NCI-H748 (cell line): Measurements from ENCODE around the gene TDRD10.

Source experiments
- DNase-seq: peaks from one replicate; lab custom pipeline; 2025; ENCODE audit not compliant: unreplicated experiment; lab: John Stamatoyannopoulos, UW

Gene TDRD10

GRCh38 chr1:154552036-154552435 lies 50.0 kb downstream of the TDRD10 start:
- no peak for DNase-seq

- DNase-seq: no peak
Measured at GRCh38 chr1:154553056-154554030, 51.3 kb downstream of the TDRD10 start.

GRCh38 chr1:154556422-154556821 lies 54.4 kb downstream of the TDRD10 start:
- no peak for DNase-seq

- DNase-seq: no peak
Measured at GRCh38 chr1:154557248-154557938, 55.4 kb downstream of the TDRD10 start.

- DNase-seq: peak; percentile 56
Measured at GRCh38 chr1:154557939-154558719, 56.1 kb downstream of the TDRD10 start, which contains the start of gene UBE2Q1. Gene UBE2Q1 (minus strand): TSS chr1:154558662. CDS start chr1:154558553, 109 bp downstream.

GRCh38 chr1:154558720-154559465 lies 56.9 kb downstream of the TDRD10 start:
- peak; percentile 99 for DNase-seq

- DNase-seq: peak; percentile 94
Measured at GRCh38 chr1:154559466-154560044, 57.5 kb downstream of the TDRD10 start.

GRCh38 chr1:154565876-154566275 lies 63.9 kb downstream of the TDRD10 start:
- DNase-seq: no peak

GRCh38 chr1:154567386-154568156 lies 65.6 kb downstream of the TDRD10 start, which contains the start of gene CHRNB2:
Gene CHRNB2 (plus strand): TSS chr1:154567778. CDS start chr1:154568045, 267 bp downstream.
- peak; percentile 82 for DNase-seq

GRCh38 chr1:154568157-154568815 lies 66.3 kb downstream of the TDRD10 start:
- no peak for DNase-seq

GRCh38 chr1:154571244-154571963 lies 69.4 kb downstream of the TDRD10 start:
- DNase-seq: no peak

- no peak for DNase-seq
Measured at GRCh38 chr1:154571964-154572288, 69.9 kb downstream of the TDRD10 start.

GRCh38 chr1:154572468-154573167 lies 70.6 kb downstream of the TDRD10 start:
- no peak for DNase-seq

- DNase-seq: no peak
Measured at GRCh38 chr1:154573168-154573510, 71.1 kb downstream of the TDRD10 start.

- peak; percentile 14 for DNase-seq
Measured at GRCh38 chr1:154574716-154575115, 72.7 kb downstream of the TDRD10 start.

- DNase-seq: no peak
Measured at GRCh38 chr1:154575147-154575927, 73.3 kb downstream of the TDRD10 start.
